Activated naive CD8-positive, alpha-beta T cell treated with anti-CD3 and anti-CD28 coated beads, Interleukin-2, amount 50 U/mL, for 24 hours (primary cell): ENCODE results near the gene UQCR11.

Experiments used
- ATAC-seq: fragments of 150-1000 bp; cut with Tn5 transposase; one replicate; pipeline ENCODE4 v1.10.0; 2021
- DNase-seq: peaks from one replicate; pipeline ENCODE4 v3.0.0; 2021
- H3K27ac Mint-ChIP-seq: one replicate; pipeline ENCODE4 v1.8.0; 2021; ENCODE audit warnings: mild to moderate bottlenecking, mixed read lengths
- H3K27me3 Mint-ChIP-seq: one replicate; pipeline ENCODE4 v1.8.0; 2021; ENCODE audit warnings: mixed read lengths
- H3K36me3 Mint-ChIP-seq: one replicate; pipeline ENCODE4 v1.8.0; 2021; ENCODE audit warnings: low read depth, mixed read lengths
- H3K4me1 Mint-ChIP-seq: one replicate; pipeline ENCODE4 v1.8.0; 2021; ENCODE audit warnings: mixed read lengths
- H3K4me3 Mint-ChIP-seq: one replicate; pipeline ENCODE4 v1.8.0; 2021; ENCODE audit warnings: mild to moderate bottlenecking, moderate library complexity, mixed read lengths
- H3K9me3 Mint-ChIP-seq: one replicate; pipeline ENCODE4 v1.8.0; 2021; ENCODE audit warnings: mixed read lengths

The UQCR11 gene

GRCh38 chr19:1629256-1629808 lies 24.1 kb upstream of the UQCR11 start:
- ATAC-seq (no peak), DNase-seq (no peak)
- H3K9me3 Mint-ChIP-seq = no peaks in the 10 kb centered on the region
- H3K4me1 Mint-ChIP-seq = no peaks in the 10 kb centered on the region
- H3K27ac Mint-ChIP-seq = no peak overlapping the region
- no peaks in the 10 kb centered on the region for H3K27me3 Mint-ChIP-seq
- no peak overlapping the region for H3K4me3 Mint-ChIP-seq
- H3K36me3 Mint-ChIP-seq = peaks cover 3% of the 10 kb centered on the region

GRCh38 chr19:1627194-1627593 lies 21.9 kb upstream of the UQCR11 start:
- H3K36me3 Mint-ChIP-seq = peaks cover 6% of the 10 kb centered on the region
- no peak for ATAC-seq
- no peaks in the 10 kb centered on the region for H3K9me3 Mint-ChIP-seq
- H3K4me3 Mint-ChIP-seq = no peak overlapping the region
- no peaks in the 10 kb centered on the region for H3K27me3 Mint-ChIP-seq
- DNase-seq = no peak
- H3K4me1 Mint-ChIP-seq = no peaks in the 10 kb centered on the region
- H3K27ac Mint-ChIP-seq = no peak overlapping the region

- no peak overlapping the region for H3K4me3 Mint-ChIP-seq
- peaks cover 6% of the 10 kb centered on the region for H3K36me3 Mint-ChIP-seq
- no peak overlapping the region for H3K27ac Mint-ChIP-seq
- ATAC-seq = no peak
- H3K9me3 Mint-ChIP-seq = no peaks in the 10 kb centered on the region
- H3K27me3 Mint-ChIP-seq = no peaks in the 10 kb centered on the region
- no peak for DNase-seq
- H3K4me1 Mint-ChIP-seq = no peaks in the 10 kb centered on the region
Measured at GRCh38 chr19:1626417-1627010, 21.3 kb upstream of the UQCR11 start.

GRCh38 chr19:1624458-1624857 lies 19.2 kb upstream of the UQCR11 start:
- H3K4me3 Mint-ChIP-seq = no peak overlapping the region
- DNase-seq (peak; percentile 65), ATAC-seq (peak; percentile 47)
- H3K9me3 Mint-ChIP-seq = no peaks in the 10 kb centered on the region
- no peaks in the 10 kb centered on the region for H3K27me3 Mint-ChIP-seq
- no peak overlapping the region for H3K27ac Mint-ChIP-seq
- no peaks in the 10 kb centered on the region for H3K4me1 Mint-ChIP-seq
- peaks cover 7% of the 10 kb centered on the region for H3K36me3 Mint-ChIP-seq

GRCh38 chr19:1622541-1622940 lies 17.3 kb upstream of the UQCR11 start:
- no peaks in the 10 kb centered on the region for H3K9me3 Mint-ChIP-seq
- DNase-seq = no peak
- H3K27ac Mint-ChIP-seq = no peak overlapping the region
- H3K4me1 Mint-ChIP-seq = peaks cover 9% of the 10 kb centered on the region
- H3K36me3 Mint-ChIP-seq = peaks cover 12% of the 10 kb centered on the region
- no peak overlapping the region for H3K4me3 Mint-ChIP-seq
- H3K27me3 Mint-ChIP-seq = no peaks in the 10 kb centered on the region
- no peak for ATAC-seq

- no peak for DNase-seq
- no peaks in the 10 kb centered on the region for H3K9me3 Mint-ChIP-seq
- peaks cover 14% of the 10 kb centered on the region for H3K36me3 Mint-ChIP-seq
- H3K27me3 Mint-ChIP-seq = no peaks in the 10 kb centered on the region
- H3K4me3 Mint-ChIP-seq = no peak overlapping the region
- ATAC-seq = no peak
- no peak overlapping the region for H3K27ac Mint-ChIP-seq
- H3K4me1 Mint-ChIP-seq = peaks cover 14% of the 10 kb centered on the region
Measured at GRCh38 chr19:1622007-1622406, 16.7 kb upstream of the UQCR11 start.

- peaks cover 14% of the 10 kb centered on the region for H3K36me3 Mint-ChIP-seq
Measured at GRCh38 chr19:1621574-1621973, 16.3 kb upstream of the UQCR11 start.

GRCh38 chr19:1621021-1621420 lies 15.8 kb upstream of the UQCR11 start:
- DNase-seq (no peak), ATAC-seq (no peak)
- no peaks in the 10 kb centered on the region for H3K9me3 Mint-ChIP-seq
- H3K4me1 Mint-ChIP-seq = peaks cover 20% of the 10 kb centered on the region
- H3K27me3 Mint-ChIP-seq = no peaks in the 10 kb centered on the region
- H3K4me3 Mint-ChIP-seq = no peak overlapping the region
- H3K36me3 Mint-ChIP-seq = peaks cover 13% of the 10 kb centered on the region
- H3K27ac Mint-ChIP-seq = no peak overlapping the region

More at GRCh38 chr19:1621574-1621973, 16.3 kb upstream of the UQCR11 start:
- H3K27me3 Mint-ChIP-seq = no peaks in the 10 kb centered on the region
- H3K27ac Mint-ChIP-seq = no peak overlapping the region
- H3K4me1 Mint-ChIP-seq = peaks cover 18% of the 10 kb centered on the region
- no peak for DNase-seq
- H3K9me3 Mint-ChIP-seq = no peaks in the 10 kb centered on the region
- no peak overlapping the region for H3K4me3 Mint-ChIP-seq
- no peak for ATAC-seq

- ATAC-seq = no peak
- Mint-ChIP-seq H3K9me3 (no peaks in the 10 kb centered on the region), H3K4me3 (no peak overlapping the region), H3K4me1 (peaks cover 20% of the 10 kb centered on the region), H3K36me3 (peaks cover 16% of the 10 kb centered on the region), H3K27ac (no peak overlapping the region), H3K27me3 (no peaks in the 10 kb centered on the region)
- DNase-seq = no peak
Measured at GRCh38 chr19:1620502-1620901, 15.2 kb upstream of the UQCR11 start.

- Mint-ChIP-seq H3K27ac (no peak overlapping the region), H3K27me3 (no peaks in the 10 kb centered on the region), H3K9me3 (no peaks in the 10 kb centered on the region), H3K36me3 (peaks cover 19% of the 10 kb centered on the region), H3K4me1 (peaks cover 20% of the 10 kb centered on the region), H3K4me3 (no peak overlapping the region)
- DNase-seq = no peak
- no peak for ATAC-seq
Measured at GRCh38 chr19:1619703-1620102, 14.4 kb upstream of the UQCR11 start.

GRCh38 chr19:1619094-1619439 lies 13.8 kb upstream of the UQCR11 start:
- peaks cover 20% of the 10 kb centered on the region for H3K4me1 Mint-ChIP-seq
- no peak overlapping the region for H3K27ac Mint-ChIP-seq
- H3K27me3 Mint-ChIP-seq = no peaks in the 10 kb centered on the region
- ATAC-seq (no peak), DNase-seq (no peak)
- H3K36me3 Mint-ChIP-seq = peaks cover 21% of the 10 kb centered on the region
- no peak overlapping the region for H3K4me3 Mint-ChIP-seq
- no peaks in the 10 kb centered on the region for H3K9me3 Mint-ChIP-seq

- H3K4me1 Mint-ChIP-seq = peaks cover 20% of the 10 kb centered on the region
Measured at GRCh38 chr19:1618157-1619093, 13.2 kb upstream of the UQCR11 start.

GRCh38 chr19:1616875-1617274 lies 11.6 kb upstream of the UQCR11 start:
- H3K4me3 Mint-ChIP-seq = no peak overlapping the region
- H3K27me3 Mint-ChIP-seq = no peaks in the 10 kb centered on the region
- no peak for DNase-seq
- peaks cover 20% of the 10 kb centered on the region for H3K4me1 Mint-ChIP-seq
- peaks cover 23% of the 10 kb centered on the region for H3K36me3 Mint-ChIP-seq
- peak overlapping the region; percentile 37 for H3K27ac Mint-ChIP-seq
- ATAC-seq = peak; percentile 58
- H3K9me3 Mint-ChIP-seq = no peaks in the 10 kb centered on the region

More at GRCh38 chr19:1618157-1619093, 13.2 kb upstream of the UQCR11 start:
- ATAC-seq (peak; percentile 56), DNase-seq (peak; percentile 40)
- H3K4me3 Mint-ChIP-seq = no peak overlapping the region
- H3K27me3 Mint-ChIP-seq = no peaks in the 10 kb centered on the region
- H3K9me3 Mint-ChIP-seq = no peaks in the 10 kb centered on the region
- H3K36me3 Mint-ChIP-seq = peaks cover 23% of the 10 kb centered on the region
- peak overlapping the region; percentile 43 for H3K27ac Mint-ChIP-seq

GRCh38 chr19:1616396-1616795 lies 11.1 kb upstream of the UQCR11 start:
- Mint-ChIP-seq H3K4me3 (no peak overlapping the region), H3K4me1 (peaks cover 22% of the 10 kb centered on the region), H3K27me3 (no peaks in the 10 kb centered on the region), H3K36me3 (peaks cover 23% of the 10 kb centered on the region), H3K9me3 (no peaks in the 10 kb centered on the region), H3K27ac (peak overlapping the region; percentile 37)
- ATAC-seq (no peak), DNase-seq (no peak)
